ENCODE measurements around the gene EXOC4.

The EXOC4 gene

GRCh38 chr7:133916621-133917020 lies 663.7 kb downstream of the EXOC4 start:
- no peak for DNase-seq

GRCh38 chr7:133919810-133920209 lies 666.9 kb downstream of the EXOC4 start:
- no peak for DNase-seq

DNA sequence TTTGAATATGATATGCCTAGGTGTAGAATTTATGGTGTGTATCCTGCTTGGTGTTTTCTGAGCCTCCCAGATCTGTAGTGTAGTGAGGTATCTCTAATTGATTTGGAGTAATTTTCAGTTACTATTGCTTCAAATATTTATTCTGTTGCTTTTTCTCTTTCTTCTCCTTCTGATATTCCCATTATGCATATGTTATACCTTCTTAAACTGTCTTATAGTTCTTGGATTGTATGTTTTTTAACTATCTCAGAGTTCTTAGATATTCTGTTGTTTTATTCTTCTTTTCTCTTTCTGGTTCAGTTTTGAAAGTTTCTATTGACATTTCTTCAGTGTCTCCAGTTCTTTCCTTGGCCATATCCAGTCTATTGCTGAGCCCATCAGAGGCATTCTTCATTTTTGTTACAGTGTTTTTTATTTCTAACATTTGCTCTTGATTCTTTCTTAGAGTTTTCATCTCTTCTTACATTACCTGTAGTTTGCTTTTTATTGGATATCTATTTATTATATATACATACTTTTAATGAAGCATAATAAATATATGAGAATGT lies 668.8 kb downstream of the EXOC4 start:
- DNase-seq = no peak

- no peak for DNase-seq
Measured at GRCh38 chr7:133923974-133924373, 671.1 kb downstream of the EXOC4 start.

- DNase-seq = no peak
Measured at GRCh38 chr7:133931053-133931452, 678.2 kb downstream of the EXOC4 start.

DNA sequence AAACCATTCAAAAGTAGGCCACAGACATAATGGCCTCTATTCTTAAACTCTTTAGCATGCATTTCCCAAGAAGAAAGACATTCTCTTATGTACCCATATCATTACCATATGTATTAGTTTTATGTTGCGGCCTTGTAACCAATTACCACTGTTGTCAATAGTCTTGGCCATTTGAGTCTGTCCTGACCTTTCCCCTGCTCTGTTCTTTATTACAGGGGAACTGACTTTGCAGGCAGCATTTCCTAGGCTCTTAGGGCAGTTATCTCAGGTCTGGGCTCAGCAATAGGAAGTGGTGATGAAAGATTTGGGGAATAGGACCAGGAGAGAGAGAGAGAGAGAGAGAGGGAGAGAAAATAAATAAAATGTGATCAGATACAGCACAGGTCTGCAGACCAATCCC lies 679.7 kb downstream of the EXOC4 start:
- no peak for DNase-seq

DNA sequence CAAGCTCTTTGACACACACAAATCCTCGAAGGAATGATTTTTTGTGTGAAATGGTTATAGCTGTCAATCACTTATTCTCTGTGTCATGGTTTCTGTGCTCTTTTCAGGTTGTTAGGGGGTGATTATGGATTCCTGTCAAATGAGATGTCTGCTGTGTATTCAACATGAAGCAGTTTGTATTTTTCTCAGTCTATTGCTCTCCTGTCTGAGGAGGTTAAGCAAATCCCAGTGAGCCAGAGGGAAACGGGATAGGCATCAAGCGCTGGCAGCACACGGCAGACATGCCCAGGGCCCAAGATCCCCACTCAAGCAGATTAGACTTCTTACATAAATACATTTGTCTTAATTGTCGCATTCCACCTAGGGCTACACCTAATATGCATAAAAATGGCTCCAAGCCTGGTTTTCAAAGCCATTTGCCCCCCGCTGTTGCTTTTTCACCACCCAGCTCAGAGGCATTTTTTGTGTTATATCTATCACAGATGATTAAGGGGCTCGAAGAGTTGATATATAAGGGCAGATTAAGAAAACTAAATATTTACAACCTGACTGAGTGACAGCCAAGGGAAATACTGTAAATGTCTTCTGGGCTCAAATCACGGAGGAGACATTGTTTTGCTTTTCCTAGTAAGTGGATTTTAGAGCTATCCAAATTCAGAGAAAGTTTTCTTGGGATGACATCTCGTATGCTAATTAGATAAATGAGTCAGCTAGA lies 681.5 kb downstream of the EXOC4 start:
- DNase-seq = no peak

DNA sequence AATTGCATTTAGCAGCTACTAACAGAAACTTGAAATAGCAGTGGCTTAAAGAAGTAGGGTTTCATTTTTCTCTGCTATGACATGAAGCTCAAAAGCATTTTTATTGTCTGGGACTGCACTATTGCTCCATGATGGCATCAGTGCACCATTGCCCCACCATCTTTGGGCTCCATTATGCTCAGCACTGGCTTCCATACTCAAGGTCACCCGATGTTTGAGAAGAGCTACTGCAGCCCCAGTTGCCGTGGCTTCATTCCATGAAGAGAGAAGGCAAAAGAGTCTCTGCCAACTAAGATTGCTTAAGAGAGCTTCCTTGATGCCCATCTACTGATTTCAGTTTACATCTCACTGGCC lies 682.1 kb downstream of the EXOC4 start:
- DNase-seq = no peak

DNA sequence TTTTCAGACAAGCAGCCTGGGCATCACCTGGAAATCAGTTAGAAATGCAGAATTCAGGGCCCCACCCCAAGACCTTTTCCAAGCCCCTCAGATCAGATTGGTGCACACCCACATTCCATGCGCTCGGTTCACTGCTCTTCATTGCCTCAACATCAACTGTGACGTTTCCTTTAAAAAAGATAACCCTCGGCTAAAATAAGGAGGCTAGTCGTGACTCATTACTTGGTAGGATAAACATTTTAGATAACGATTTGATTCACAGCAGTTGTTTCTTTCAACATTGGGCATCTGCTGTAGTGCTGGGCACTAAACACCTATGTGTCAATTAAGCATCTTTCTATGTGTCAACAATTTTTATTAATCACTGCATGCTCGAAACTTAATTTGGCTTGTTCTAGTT lies 683.2 kb downstream of the EXOC4 start:
- no peak for DNase-seq

- no peak for DNase-seq
Measured at GRCh38 chr7:133937786-133938185, 684.9 kb downstream of the EXOC4 start.

DNA sequence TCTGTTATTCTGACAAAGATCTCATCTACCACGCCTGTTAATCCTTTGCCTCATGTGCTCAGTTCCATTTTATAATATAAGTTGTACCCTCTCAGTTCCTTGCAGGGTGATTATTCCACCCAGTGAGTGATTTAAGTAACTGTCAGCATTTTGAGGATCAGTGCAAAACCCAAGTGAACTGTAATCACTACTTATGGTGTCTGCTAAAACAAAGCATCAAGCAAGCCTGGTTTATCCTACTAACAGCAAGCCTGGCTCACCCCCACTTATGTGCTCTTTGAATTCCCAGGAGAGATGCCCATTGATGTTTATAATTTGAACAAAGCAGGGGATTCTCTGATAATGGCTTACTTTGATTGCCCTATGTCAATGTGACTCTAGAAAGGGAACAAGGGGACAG lies 687.5 kb downstream of the EXOC4 start:
- DNase-seq = no peak

DNA sequence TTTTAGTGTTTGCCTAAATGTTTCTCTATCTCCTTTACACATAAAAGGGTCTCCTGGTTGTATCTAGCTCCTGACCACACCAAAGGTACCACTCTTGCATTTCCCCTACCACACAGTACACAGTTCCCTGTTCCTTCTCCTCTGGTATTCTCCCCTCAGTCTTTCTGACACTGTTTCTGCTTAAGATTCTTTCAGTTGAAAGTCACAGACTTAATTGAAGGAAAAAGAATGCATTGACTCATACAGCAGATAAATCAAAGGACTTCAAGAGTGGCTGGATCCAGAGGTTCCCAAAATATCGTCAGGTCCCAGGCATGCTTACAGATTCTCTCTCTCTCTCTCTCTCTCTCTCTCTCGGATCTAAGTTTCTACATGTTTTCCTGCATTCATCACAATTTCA lies 688.6 kb downstream of the EXOC4 start:
- DNase-seq = no peak

- DNase-seq = no peak
Measured at GRCh38 chr7:133945497-133945896, 692.6 kb downstream of the EXOC4 start.

DNA sequence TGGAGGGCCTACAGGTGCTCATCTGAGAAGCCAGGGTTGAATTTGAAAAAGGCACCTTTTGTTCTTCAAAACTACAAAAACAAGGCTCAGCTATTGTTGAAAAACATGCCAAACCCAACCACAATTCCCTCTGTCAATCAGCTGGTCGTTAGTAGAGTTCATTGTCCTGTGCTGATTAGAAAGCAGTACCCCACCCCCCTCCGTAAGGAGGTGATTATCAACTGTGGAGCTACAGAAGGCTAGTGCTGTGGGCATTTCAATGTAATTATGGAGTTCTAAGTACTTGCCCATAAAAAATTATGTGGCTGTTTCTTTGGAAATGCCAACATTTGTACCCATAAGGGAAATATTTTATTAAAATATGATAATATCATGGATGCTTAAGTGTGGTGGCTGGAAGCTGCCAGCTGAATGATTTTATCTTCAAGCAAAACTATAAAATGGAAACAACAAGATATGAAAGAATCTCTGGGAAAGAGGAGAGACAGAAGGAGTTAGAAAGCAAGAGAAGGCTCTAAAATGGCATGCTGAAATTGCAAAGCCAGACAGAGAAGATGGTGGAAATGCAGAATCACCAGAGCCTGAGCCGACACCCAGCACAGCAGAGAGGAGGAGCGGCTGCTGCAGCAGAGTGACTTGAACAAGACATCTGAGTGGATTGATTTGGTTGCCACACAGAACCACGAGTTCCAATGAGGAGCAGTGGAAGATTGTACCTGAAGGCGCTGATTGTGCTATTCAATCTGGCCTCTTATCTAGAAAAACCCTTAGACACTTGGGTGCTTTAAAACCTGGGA lies 694.8 kb downstream of the EXOC4 start:
- DNase-seq = no peak

DNA sequence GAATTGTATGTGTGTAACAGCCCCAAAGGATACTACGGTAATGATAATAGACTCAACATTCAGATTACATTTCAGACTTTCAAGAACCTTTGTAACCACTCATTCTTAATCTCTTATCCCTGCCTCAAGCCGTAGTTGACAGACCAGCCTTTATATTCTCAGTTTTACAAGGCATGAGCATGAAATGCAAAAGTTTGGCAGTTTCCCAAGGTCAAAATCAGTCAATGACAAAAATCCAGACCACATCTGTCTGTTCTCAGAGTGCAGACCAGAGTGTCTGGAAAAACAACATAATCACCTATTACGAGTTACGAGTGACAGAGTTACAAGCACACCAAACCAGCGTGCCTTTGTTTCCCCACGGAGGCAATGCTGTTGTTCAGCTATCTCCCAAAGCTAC lies 695.7 kb downstream of the EXOC4 start:
- no peak for DNase-seq

- no peak for DNase-seq
Measured at GRCh38 chr7:133950855-133951254, 698.0 kb downstream of the EXOC4 start.

- no peak for DNase-seq
Measured at GRCh38 chr7:133955208-133955607, 702.3 kb downstream of the EXOC4 start.

GRCh38 chr7:133957845-133958244 lies 705.0 kb downstream of the EXOC4 start:
- DNase-seq = no peak

DNA sequence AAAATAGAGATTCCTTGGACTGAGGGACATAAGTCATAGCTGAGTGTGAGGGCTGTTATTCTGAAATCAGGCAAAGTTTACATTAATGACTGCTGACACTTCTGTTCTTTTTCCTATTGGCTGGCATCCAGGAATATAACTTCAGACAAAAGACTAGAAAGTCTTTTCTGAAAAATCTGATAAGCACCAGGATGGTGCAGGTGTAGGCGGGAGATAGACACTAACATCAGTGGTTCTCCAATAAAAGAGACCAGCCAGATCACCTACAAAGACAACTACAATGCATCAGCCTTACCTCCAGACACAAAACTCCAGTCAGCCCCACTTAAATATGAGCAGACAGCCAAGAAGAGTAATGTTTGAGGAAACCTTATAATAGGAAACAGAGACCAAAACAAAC lies 705.9 kb downstream of the EXOC4 start:
- no peak for DNase-seq

GRCh38 chr7:133959505-133959904 lies 706.6 kb downstream of the EXOC4 start:
- no peak for DNase-seq

DNA sequence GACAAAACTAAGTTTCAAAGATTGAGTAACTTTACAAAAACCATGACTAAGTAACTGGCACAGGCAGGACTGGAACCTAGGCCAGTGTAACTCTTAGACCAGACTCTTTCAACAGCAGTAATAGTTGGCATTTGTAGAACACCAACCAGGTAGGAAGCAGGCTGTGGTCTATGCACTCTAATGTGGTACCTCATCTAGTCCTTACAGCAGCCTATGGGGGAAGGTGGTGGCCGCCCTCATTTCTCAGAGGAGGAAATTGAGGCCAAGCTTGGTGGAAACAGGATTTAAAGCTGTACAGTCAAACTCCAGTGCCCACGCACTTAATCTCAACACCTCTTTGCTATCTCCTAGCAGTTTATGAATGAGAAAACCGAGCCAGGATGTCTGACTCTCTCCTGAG lies 708.8 kb downstream of the EXOC4 start:
- DNase-seq = no peak

GRCh38 chr7:133962646-133963045 lies 709.8 kb downstream of the EXOC4 start:
- DNase-seq = no peak

DNA sequence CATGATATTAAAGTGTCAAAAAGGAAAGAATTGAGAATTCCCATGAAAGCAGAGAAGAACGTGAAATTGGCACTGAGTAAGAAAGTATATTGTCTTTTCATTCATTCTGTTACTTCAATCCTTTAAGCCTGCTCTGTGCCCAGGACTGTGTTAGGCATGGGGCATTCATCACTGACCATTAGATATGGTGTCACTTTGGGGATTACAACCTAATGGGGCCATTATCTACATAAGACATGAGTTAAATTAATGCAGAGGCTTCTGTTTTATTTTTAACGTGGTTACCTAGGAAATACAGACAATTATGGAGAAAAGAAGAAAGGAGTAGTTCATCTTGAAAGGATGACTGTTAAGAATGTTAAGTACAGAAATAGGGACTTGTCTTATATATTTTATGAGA lies 710.8 kb downstream of the EXOC4 start:
- DNase-seq = no peak

DNA sequence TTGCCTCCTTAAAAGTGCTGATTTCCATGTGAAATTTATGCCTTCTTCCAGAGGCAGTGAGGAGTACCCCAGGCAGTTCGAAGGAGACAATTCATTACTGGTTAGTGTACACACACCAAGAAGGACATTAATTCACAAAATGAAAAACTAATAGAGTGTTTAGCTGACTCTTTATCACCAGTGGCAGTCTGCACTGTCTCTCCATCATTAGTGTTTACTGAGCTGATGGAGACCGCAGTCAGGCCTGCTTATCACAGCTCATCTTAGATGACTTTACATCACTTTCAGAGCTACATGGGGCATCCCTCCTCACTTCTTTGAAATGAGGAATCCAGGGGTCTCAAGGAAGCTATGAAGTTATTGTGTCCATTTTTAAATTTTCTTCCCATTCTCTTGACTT lies 718.7 kb downstream of the EXOC4 start:
- DNase-seq = no peak
